ENCODE data around the gene DPP9.
"Not testable (repeated sequence)": the region's sequence is repeated elsewhere in the genome, so short reads cannot be mapped to it uniquely, and the experiment has no call there.

Gene DPP9

GRCh38 chr19:4723595-4724514 is at the start of gene DPP9:
Gene DPP9 (minus strand): TSS chr19:4723842. CDS start chr19:4719906, 3,936 bp downstream.
- DNase-seq = peak; percentile 95 to 96

GRCh38 chr19:4773047-4773640 is 49.5 kb upstream of the DPP9 start:
- no peak for DNase-seq

GRCh38 chr19:4772566-4772965 is 48.9 kb upstream of the DPP9 start:
- DNase-seq = no peak

- DNase-seq = peak; percentile 80 to 81
These were observed 45.5 kb upstream of the DPP9 start for GRCh38 chr19:4768934-4769777.

GRCh38 chr19:4764393-4764660 is 40.7 kb upstream of the DPP9 start:
- DNase-seq = no peak

- no peak for DNase-seq
These were observed 39.4 kb upstream of the DPP9 start for GRCh38 chr19:4763021-4763420.

GRCh38 chr19:4760285-4760650 is 36.6 kb upstream of the DPP9 start:
- no peak for DNase-seq

GRCh38 chr19:4759388-4760284 is 36.0 kb upstream of the DPP9 start:
- DNase-seq = peak; percentile 57 to 78

- no peak for DNase-seq
These were observed 35.0 kb upstream of the DPP9 start for GRCh38 chr19:4758659-4759058.

GRCh38 chr19:4758082-4758481 is 34.4 kb upstream of the DPP9 start:
- no peak for DNase-seq

GRCh38 chr19:4755459-4755858 is 31.8 kb upstream of the DPP9 start:
- DNase-seq = no peak

GRCh38 chr19:4754248-4754647 is 30.6 kb upstream of the DPP9 start:
- DNase-seq = no peak

GRCh38 chr19:4749870-4750590 is 26.4 kb upstream of the DPP9 start:
- no peak for DNase-seq

GRCh38 chr19:4748589-4748988 is 24.9 kb upstream of the DPP9 start:
- DNase-seq = no peak

GRCh38 chr19:4748185-4748584 is 24.5 kb upstream of the DPP9 start:
- no peak for DNase-seq

- no peak for DNase-seq
These were observed 22.3 kb upstream of the DPP9 start for GRCh38 chr19:4745986-4746385.

GRCh38 chr19:4745175-4745574 is 21.5 kb upstream of the DPP9 start:
- DNase-seq = not testable (repeated sequence)

- no peak for DNase-seq
These were observed 21.0 kb upstream of the DPP9 start for GRCh38 chr19:4744451-4745174.

GRCh38 chr19:4742723-4743646 is 19.3 kb upstream of the DPP9 start:
- DNase-seq = no peak

GRCh38 chr19:4740092-4740491 is 16.4 kb upstream of the DPP9 start:
- DNase-seq = no peak
